Activated CD4-positive, alpha-beta T cell treated with anti-CD3 and anti-CD28 coated beads for 48 hours (primary cell): ENCODE measurements around the gene SMIM17.

ENCODE experiments used
- DNase-seq: peaks from one replicate; pipeline ENCODE4 v3.0.0-alpha.2; 2020

SMIM17 gene

DNA sequence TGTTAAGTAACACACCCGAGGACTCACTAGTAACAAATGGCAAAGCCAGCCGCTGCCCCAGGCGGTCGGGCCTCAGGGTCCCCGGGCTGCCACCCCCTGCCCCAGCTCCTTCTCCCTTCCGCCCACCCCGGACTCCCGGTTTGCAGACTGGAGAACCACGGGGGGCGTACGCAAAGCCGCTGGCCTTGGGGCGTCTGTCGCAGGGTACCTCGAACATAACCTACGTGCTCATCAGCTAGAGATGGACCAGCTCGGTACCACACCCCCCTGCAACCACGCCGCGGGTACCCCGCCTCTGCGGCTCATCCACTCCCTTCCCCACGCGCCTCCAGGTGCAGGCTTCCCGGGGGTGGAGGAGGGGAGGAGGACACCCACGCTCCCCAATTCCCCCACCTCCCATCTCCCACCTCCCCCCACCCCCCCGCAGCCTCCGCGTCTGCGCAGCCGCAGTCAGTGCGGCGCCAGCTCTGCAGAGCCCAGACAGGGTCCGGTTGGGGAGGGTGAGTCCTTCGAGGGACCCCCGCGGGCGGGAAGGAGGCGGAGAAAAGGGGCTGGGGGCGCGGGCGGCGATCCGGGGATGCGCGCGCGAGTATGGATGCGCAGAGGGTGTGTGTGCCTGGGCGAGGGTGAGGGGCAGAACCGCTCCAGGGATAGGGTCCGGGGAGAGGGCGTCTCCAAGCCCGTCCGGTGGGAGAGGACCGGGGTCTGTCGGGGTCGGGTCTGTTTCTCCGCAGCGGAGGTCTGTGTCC, at the start of gene SMIM17:
TSS of gene SMIM17 (plus strand) at position 449 of the 749 bp plus-strand sequence. CDS start 2,509 bp downstream, outside the sequence.
- no peak for DNase-seq

DNA sequence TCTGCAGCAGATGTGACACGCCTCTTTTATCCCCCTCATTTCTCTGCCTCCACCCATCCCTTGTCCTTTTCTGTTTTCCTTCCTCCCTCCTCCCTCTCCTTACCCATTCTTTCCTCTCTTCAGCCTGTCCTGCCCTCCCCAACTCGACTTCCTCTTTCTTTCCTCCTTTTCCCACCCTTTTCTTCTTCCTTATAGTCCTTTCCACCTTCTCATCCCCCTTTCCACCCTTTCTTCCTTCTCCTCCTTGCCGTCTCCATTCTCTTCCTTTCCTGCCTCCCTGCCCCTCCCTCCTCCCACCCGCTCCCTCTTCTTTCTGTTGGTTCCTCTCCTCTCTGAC, 48.5 kb upstream of the SMIM17 start:
- DNase-seq, result no peak

DNA sequence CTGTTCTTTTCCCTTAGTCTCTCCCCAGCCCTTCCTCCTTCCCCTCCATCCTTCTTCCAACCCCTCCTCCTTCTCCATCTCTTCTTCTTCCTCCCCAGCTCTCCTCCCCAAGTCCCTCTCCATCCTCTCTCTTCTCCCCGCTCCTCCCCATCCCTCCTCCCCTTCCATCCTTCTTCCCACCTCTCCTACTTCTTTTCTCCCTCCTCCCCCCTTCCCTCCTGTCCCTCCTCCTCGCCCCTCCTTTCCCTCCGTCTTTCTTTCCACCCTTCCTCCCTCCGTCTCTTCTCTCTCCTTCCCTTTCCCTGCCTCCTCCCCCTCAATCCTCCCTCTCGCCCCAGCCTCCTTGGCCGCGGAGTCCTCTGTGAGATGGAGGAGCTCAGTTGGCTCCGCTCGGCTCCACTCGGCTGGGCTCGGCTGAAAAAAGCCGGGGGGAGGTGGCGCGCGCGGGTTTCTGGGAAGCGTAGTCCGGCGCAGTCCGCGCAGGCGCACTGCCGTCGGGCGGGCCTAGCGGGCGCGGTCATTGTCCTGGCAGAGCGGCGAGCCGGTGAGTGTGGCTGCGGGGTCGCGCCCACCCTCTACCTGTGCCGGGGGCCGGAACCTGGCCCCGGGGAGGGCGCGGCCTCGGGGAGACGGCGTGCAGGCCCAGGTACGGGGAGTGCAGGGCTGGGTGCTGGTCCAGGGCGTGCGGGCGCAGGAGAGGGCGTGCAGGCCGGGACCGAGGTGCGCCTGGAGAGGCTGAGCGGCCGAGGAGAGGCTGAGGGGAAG, 48.0 kb upstream of the SMIM17 start, which contains the start of gene ZNF71:
TSS of gene ZNF71 (plus strand) at position 520 of the 765 bp plus-strand sequence. CDS start 6,257 bp downstream, outside the sequence.
- peak; percentile 93 for DNase-seq

DNA sequence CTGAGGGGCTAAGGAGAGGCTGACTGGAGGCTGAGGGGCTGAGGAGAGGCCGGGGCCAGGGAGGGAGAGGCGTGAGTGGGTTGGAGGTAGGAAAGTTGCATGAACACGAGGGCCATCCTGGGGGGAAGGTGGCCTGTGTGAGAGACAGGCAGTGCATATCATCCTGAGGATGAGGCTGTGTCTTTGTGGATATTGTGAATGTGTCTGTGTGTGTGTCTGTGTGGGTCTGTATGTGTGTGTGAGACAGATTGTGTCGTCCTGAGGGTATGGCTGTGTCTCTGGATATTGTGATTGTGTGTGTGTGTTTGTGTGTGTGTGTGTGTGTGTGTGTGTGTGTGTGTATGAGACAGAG, 47.4 kb upstream of the SMIM17 start:
- DNase-seq, result no peak

DNA sequence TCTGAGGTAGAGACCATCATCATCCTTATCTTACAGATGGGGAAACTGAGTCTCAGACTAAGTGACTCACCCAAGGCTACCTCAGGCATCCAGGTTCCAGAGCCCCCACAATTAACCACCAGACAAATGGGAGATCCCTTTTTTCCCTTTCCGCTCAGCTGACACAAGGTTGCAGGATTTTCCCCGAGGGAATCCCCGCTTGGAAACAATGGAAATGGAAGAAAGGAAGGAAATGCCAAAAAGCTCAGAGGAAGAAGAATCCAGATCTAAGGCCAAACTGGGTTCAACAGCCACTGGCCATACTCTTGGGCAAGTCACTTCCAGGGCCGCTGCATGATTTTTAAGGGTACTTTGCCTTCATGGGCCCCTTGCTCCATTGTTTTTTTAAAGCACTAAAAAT, 46.3 kb upstream of the SMIM17 start:
- DNase-seq, result no peak

DNA sequence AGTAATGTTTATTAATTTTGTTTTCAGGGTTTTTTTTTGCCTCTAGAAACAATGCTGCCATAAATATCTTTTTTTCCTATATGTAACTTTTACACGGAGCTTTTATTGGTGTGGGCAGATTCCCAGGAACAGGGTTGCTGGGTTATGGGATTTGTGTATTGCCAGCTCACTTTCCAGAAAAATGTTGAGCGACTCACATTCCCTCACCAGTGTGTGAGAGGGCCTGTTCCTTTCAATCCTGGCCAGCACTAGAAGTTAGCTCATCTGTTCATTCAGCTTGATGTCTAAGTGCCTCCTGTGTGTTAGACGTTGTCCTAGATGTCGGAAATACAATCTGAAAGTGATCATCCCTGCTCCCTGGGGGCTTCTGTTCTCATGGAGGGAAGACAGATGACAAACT, 45.3 kb upstream of the SMIM17 start:
- DNase-seq, result no peak

DNA sequence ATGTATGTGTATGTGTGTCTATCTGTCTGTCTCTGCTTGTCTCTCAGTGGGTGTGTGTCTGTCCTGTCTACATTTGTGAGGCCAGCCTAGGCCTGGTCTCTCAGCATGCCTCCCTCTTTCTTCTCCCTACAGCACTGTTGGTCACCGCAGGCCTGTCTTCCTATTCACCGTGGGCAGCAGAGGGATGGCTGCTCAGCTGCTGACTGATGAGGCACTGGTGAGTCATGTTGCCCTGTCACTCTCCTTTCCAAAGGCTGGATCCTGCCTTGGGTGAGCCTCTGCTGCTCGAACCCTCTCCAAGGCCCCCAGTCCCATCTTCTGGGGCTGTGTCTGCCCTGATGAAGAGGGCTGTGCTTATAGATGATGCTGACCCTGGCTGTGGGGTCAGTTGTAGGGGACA, 41.6 kb upstream of the SMIM17 start:
- DNase-seq, result no peak

DNA sequence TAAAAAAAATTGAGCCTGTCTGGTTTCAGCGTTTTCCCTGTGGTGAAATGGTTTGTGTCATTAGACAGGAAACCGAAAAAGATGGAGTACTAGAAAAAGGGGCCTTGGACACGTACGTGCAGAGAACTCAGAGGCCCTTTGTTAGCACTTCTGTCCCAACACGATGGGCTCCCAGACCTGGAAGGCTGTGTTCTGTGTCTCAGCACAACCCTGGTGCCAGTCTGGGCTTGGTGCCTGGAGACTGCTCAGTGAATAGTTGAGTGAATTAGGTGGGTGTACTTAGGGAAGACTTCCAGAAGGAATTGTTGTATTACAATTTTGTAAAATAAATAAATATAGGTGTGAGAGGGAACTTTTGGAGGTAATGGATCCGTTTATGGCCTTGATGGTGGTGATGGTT, 39.1 kb upstream of the SMIM17 start:
- DNase-seq, result no peak

DNA sequence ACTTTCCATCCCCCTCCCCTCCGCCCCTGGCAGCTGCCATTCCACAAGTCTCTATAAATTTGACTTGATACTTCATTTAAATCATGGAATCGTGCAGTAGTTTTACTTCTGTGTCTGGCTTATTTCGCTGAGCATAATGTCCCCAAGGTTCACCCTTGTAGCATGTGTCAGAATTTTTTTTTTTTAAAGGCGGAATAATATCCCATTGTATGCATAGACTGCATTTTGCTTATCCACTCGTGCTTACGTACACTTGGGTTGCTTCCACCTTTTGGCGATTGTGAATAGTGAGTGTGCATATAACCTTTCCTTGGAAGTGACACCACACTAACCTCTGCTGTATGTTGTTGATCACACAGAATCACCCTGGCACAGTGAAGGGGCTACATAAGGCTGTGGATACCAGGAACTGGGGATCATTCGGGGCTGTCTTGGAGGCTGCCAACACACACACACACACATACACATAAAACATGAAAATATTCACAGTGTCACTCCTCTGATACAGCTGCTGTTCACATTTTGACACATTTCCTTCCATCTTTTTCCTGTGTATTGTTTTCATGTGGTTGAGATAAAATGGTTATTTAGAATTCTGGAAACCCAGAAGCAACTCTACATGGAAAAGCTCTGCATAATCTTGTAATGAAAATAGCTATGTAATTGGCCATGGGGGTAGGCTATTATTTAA, 34.5 kb upstream of the SMIM17 start:
- no peak for DNase-seq

DNA sequence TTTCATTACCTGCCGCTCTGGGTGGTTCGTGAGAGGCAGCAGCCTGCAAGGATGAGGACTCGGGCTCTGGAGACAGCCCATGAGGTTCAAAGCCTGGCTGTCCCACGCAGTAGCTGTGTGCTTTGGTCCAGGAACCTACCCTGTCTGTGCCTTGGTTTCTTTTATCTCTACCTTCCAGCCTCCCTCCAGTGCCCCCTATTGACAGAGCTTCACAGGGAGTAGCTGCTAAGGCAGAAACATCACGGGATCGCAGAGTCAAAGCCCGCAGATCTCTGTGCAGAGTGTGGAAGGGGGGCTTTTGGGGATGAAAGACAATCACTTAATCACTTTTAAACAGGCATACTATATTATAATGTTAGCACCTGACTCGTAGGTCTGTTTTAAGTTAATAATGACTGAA, 31.7 kb upstream of the SMIM17 start:
- DNase-seq, result no peak

DNA sequence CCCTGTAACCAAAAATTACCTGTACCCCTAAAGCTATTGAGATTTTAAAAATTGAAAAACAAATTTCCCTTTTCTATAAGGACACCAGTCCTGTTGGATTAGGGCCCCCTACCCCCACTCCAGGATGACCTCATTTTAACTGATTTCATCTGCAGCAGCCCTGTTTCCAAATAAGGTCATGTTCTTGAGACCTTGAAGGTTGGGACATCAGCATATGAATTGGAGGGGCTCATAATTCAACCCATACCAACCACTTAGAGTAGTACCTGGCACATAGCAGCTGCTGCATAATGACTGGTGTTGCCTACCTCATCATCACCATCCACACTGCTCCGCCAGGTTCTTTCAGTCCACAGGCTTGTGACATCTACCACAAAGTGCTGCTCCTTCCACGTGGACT, 30.2 kb upstream of the SMIM17 start:
- DNase-seq, result no peak

DNA sequence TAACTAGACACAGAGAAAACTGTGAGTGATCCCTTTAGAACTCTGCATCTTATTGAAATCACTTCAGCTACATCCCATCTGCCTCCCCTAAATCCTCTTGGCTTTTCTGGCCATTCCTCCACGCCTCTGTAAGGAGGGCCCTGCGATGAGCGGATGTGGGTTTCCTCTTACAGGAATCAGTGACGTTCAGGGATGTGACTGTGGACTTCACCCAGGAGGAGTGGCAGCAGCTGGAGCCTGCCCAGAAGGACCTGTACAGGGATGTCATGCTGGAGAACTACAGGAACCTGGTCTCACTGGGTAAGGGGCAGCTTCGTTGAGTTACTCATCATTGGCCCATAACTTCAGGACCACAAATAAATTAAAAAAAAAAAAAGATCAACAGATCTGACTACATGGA, 29.3 kb upstream of the SMIM17 start:
- DNase-seq, result no peak

DNA sequence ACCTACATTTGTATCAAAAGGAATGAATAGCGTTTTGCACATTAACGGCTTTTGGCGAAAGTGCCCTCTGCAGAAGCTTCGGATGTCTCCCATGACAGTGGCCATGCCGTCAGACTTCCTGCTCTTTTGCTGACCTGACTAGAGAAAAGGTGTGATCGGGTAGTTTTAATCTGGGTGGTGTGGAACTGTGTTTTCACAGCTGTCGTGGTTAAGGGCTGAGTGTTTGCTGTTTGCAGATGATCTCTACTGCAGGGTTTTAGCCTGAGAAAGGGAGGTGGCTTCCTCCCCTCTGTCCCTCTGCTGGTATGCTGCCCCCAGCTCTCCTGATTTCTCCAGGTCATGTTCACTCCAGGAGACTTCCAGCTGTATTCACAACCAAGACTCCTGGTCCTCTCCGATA, 25.4 kb upstream of the SMIM17 start:
- DNase-seq, result no peak

DNA sequence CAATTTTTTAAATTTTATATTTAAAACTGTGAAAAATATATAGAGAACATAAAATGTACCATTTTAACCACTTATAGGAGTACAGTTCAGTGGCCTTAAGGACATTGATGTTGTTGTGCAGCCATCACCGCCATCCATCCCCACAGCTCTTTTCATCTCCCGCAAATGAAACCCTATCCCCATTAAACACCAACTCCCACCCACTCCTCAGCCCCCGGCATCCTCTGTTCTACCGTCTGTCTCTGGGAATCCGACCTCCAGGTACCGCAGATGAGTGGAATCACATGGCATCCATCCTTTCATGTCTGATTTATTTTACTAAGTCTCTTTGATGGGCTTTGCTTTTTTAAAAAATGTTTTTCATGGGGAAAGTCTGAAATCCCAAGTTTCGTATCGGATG, 23.8 kb upstream of the SMIM17 start:
- no peak for DNase-seq

DNA sequence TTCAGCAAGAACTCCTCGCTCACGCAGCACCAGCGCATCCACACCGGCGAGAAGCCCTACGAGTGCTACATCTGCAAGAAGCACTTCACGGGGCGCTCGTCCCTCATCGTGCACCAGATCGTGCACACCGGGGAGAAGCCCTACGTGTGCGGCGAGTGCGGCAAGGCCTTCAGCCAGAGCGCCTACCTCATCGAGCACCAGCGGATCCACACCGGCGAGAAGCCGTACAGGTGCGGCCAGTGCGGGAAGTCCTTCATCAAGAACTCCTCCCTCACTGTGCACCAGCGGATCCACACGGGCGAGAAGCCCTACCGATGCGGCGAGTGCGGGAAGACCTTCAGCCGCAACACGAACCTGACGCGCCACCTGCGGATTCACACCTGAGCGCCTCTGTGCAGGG, 20.6 kb upstream of the SMIM17 start:
- DNase-seq, result no peak

DNA sequence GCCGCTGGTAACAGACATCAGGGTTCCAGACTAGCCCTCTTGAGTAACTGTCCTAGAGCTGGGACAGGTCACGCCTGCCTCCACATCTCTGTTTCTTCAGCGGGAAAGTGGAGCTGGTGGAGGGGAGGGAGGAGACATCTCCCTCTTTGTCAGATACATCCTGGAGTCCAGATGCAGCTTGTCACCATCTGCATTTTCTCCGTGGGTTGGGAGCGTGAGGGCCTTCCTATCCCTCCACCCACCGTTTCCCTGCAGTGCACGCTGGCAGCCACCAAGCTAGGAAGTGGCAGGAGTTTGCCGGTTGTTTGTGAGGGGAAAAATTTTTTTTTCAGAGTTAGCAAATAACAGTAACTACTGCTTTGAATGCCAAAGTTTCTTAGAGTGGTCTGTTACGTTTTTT, 20.0 kb upstream of the SMIM17 start:
- no peak for DNase-seq

DNA sequence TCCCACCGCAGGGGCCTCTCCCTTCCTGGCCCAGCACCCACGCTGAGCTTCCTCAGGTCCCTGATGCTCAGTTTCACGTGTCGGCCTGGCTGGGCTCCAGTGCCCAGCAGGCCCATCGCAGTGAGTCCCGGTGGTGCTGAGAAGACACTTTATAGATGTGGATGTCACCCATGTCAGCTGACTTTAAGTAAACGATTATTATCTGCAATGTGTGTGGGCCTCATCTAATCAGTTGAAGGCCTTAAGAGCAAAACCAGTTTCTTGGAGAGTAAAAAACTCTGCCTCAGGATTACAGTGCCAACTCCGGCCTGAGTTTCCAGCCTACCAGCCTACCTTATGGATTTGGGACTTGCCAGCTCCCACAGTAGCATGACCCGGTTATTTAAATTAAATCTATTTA, 17.3 kb upstream of the SMIM17 start:
- DNase-seq, result no peak

DNA sequence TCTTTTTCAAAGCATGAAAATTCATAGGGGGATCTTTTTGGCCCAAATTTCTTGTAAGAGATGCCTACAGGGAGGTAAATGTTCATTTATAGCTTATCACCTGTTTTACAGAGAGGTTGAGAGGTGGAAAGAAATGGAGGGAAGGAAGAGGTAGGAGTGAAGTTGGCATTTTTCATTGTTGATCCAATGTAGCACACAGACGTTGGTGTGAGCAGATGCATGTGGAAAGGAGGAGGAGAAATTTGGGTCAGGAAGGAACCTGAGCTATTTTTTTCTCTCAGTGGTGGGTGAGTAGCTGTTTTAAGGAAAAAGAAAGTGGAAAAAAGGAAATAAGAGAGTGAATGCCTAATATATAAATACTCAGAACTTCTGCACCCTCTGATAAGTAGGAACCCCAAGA, 9.9 kb upstream of the SMIM17 start:
- no peak for DNase-seq

DNA sequence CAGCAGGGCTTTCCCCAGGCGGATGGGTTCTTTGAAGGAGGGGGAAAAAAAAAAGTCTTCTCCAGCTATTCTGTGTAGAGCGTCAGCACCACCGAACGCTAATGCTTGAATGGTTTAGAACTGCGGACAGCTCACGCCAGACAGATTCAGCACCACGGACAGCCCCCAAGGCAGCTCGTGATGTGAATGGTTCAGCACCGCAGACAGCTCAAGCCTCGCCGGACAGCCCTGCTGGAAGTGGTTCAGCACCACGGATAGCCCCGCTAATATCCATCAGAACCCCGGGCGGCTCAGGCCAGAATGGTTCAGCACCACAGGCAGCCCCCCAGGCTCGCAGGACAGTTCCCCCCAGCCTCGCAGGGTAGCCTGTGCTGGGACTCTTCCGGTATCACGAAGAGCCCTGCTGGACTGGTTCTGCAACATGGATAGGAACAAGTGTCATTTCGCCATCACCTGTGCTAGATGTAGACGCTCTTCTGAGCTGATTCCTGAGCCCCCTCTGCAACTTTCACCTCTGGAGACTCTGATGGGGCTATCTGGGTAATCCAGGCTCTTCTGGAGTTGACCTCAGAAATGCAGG, 4.9 kb upstream of the SMIM17 start:
- DNase-seq, result peak; percentile 65

DNA sequence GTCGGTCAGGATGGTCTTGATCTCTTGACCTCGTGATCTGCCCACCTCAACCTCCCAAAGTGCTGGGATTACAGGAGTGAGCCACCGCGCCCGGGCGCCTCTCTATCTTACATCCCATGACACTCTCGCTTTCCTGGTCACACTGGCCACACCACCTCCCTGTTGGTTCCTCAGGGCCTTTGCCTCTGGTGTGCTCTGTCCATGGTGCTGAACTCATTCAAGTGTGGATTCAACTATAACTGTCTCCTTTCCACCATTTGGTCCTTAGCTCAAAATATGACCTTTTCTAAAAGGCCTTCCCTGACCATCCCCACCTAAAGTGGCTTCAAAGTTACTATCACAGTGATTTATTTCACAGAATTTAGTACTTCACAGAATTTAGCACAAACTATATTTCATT, 3.7 kb upstream of the SMIM17 start:
- no peak for DNase-seq

DNA sequence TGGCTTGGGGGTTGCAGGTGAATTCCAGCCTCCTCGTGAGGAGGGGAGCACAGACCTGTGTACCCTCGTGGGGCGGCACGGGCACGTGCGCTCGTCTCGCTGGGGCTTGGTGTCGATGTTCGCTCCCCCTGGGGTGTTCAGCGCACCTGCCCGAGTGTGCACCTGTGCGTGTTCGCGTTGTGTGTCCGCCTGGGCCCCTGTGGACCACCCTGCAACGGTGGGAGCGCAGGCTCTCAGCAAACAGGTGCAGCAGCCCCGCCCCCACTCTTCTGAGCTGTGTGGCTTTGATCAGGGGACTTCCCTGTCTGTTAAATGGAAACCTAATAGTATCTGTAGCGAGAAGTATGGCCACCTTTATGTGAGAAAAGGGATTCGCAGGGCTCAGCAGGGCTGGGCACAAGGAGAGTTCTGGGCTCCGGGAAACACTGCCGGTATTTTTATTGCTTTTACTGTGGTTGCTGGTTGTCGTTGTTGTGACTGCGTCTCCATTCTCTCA, 549 bp downstream of the SMIM17 start:
- DNase-seq, result no peak

DNA sequence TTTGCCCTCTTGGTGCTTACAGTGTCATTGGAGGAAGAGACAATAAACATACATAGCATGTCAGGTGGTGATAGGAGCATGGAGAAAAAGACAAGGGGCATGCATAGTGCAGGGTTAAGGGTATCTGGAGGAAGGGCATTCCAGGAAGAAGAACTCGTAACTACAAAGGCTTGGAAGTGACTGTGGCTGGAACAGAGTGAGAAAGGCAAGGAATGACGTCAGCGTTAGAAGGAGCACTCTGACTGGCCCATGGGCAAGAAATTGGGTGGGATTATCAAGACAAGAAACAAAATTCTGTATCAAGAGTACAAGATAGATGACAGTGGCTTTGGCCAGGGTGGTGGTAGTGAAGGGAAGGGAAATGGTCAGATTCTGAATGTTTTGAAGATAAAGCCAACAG, 11.2 kb downstream of the SMIM17 start:
- no peak for DNase-seq

DNA sequence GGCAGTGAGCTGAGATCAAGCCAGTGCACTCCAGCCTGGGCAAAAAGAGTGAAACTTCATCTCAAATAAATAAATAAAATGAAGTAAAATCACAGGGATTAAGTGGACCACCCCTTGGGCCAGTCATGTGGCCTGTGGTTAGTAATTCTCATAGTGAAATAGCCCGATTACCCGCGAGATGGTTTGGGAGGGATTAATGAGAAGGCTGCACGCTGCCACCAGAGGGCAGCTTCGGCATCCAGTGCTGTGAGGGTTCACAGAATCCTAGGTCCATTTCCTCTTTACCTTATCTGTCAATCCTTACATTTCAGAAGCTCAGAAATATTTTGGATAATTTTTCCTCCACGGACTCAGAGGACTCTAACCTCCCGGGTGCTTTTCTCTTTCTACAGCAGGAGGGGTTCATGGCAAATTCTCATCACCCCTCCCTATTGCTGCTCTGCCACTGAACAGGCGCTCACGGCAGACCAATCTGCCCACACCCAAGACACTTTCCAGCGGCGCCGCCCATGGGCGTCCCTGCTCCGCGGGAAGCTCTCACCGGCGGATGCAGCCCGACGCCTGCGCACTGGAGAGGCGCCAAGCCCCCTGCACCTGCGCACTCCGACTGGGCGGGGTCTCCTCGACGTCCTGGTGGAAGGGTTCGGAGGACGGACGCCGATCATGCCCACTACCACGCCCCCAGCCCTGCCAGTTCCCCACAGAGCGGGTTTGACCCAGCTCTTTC, 17.6 kb downstream of the SMIM17 start:
- DNase-seq, result peak; percentile 25
